Retinal pigment epithelial cell (primary cell): ENCODE measurements around the gene STXBP4.
A peak's percentile ranks its signal among the peaks of the same experiment; 100 is the strongest.

Experiments
- DNase-seq: peaks from one replicate; pipeline ENCODE4 v3.0.0-alpha.2; 2010; ENCODE audit warnings: low read depth
- H3K4me3 ChIP-seq: 2 replicates; pipeline ENCODE4 v1.5.1; 2011; ENCODE audit warnings: mild to moderate bottlenecking, low read length, control low read depth, moderate library complexity
- TF ChIP-seq, protein P1 (sequence below): conservative IDR thresholded peaks from 2 replicates; pipeline ENCODE4 v1.5.1; 2011; ENCODE audit warnings: low read depth, low read length, control low read depth, inconsistent platforms

The STXBP4 gene

GRCh38 chr17:55124730-55125360 is 156.3 kb downstream of the STXBP4 start:
- TF ChIP-seq, protein P1, sequence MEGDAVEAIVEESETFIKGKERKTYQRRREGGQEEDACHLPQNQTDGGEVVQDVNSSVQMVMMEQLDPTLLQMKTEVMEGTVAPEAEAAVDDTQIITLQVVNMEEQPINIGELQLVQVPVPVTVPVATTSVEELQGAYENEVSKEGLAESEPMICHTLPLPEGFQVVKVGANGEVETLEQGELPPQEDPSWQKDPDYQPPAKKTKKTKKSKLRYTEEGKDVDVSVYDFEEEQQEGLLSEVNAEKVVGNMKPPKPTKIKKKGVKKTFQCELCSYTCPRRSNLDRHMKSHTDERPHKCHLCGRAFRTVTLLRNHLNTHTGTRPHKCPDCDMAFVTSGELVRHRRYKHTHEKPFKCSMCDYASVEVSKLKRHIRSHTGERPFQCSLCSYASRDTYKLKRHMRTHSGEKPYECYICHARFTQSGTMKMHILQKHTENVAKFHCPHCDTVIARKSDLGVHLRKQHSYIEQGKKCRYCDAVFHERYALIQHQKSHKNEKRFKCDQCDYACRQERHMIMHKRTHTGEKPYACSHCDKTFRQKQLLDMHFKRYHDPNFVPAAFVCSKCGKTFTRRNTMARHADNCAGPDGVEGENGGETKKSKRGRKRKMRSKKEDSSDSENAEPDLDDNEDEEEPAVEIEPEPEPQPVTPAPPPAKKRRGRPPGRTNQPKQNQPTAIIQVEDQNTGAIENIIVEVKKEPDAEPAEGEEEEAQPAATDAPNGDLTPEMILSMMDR = no peak
- H3K4me3 ChIP-seq = no peak overlapping the region
- DNase-seq = peak; percentile 24

DNA sequence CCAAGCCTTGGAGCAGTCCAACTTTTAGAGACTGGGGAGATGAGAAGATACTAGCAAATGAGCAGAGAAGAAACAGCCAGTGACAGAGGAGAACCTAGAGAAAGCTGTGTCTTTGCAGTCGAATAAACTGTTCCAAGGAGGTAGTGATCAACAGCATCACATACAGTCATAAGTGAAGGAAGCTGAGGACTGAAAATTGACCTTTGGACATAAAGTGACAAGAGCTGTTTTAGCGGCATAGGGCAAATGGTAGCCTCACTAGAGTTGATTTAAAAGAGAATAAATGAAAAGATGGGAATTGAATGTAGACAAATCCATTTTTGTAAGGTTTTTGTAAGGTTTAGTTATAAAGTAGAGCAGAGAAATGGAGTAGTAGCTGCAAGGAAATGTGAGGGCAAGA is 165.0 kb downstream of the STXBP4 start:
- H3K4me3 ChIP-seq = no peak overlapping the region
- TF ChIP-seq, protein P1 = no peak
- no peak for DNase-seq

DNA sequence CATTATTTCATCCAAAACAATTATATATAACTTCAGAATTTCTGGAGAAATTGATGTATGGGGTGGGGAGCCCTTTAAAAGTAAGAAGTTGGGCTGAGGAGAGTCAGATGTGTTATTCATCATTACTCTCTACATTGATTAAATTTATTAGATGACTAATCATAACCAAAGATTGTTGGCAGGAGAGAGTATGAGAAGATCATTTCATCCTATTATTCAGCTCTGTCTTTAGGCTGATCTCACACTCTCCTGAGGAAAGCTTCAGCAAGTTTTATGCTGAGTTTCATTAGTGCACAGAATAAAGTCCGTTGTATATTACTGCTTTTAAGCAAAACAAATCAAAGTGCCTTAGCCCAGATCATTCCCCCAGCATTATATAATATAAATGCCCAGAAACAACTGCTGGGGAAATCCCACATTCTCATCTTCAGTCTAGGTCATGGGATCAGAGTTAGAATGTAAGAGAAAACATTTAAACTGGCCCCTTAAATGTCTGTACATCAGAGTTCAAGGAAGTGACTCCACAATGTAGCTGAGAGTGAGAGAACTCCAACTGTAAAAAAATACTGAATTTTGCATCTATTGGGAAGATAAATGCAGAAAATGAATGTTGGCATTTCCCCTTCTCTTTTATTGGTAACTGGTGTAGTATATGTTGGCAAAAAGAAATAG is 166.1 kb downstream of the STXBP4 start:
- TF ChIP-seq, protein P1 = no peak
- no peak overlapping the region for H3K4me3 ChIP-seq
- DNase-seq = no peak

GRCh38 chr17:55140809-55141208 is 172.2 kb downstream of the STXBP4 start:
- TF ChIP-seq, protein P1 = no peak
- H3K4me3 ChIP-seq = no peak overlapping the region
- no peak for DNase-seq

DNA sequence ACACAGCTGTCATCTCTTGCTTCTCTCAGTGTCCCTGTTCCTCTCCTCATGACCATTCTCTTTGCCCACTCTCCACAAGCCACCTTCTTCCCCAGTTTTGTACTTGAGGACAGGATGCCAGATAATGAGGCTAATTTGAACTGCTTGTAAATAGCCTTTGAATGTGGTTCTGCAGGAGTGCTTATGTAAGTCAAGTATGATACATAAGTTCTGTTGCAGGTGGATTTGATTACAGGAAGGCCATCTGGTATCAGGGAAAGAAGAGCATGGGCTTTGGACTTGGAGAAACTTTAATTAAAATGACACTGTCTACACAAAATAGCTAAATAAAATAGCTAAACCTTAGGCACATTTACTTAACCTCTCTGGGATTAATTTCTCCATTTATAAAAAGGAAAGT is 176.0 kb downstream of the STXBP4 start:
- no peak for DNase-seq
- TF ChIP-seq, protein P1 = no peak
- H3K4me3 ChIP-seq = no peak overlapping the region

DNA sequence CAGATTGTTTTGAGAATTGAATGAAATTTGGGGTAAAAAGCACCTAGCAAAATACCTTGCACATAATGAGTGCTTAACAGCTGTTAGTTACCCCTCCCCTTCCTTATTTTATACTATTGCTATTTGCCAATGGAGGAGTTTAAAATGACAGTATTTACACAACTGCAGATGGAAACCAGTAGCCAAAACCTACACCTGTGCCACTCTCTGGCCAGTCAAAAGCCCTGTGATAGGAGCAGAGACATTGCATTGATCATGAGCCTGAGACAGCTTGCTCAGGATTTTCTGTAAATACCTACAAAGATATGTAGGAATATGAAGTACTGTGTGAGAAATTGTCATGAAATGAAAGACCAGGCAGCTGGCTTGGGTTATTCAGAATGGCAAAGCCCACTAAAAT is 180.9 kb downstream of the STXBP4 start:
- DNase-seq = no peak

More for the DNA sequence above, 180.9 kb downstream of the STXBP4 start:
- TF ChIP-seq, protein P1 = no peak
- no peak overlapping the region for H3K4me3 ChIP-seq
